Stimulated activated CD4-positive, alpha-beta T cell treated with anti-CD3 and anti-CD28 coated beads, Interleukin-15, amount 100 ng/mL, for 24 hours (primary cell): ENCODE results near the gene SLC3A2.
"Not testable (repeated sequence)": the region's sequence is repeated elsewhere in the genome, so short reads cannot be mapped to it uniquely, and the experiment has no call there.

ENCODE experiments used
- DNase-seq: peaks from one replicate; pipeline ENCODE4 v3.0.0-alpha.2; 2020

SLC3A2 gene

DNA sequence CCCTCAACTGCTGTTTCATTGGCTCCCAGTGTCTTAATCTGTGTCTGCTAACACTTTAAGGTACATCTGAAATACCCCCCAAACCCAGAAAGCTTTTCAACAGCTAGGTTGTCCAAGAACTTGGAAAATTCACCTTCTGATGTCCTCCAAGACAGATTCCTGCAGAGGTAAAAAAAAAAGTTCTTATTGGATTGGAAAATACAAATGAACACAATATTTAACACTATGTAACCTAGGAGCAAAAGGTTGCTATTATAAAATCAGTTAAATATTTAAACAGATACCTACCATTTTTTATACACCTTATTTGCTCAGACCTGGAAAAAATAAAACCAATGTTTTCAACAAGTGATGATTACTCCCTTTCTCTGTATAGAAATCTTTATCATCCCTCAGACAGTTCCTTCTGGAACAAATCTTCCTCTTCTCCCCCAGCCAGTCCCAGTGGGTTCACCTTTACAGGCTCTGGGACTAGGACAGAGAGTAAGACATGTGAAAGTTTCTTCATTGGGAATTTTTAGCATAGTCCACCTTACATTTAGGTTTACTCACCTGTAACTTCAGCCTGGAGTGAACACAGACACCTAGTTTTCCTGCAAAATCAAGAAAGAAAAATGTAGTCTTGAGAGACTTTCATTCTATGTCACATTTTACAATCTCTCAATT lies 28.0 kb upstream of the SLC3A2 start:
- DNase-seq = no peak

- peak; percentile 30 for DNase-seq
These were observed 27.3 kb upstream of the SLC3A2 start for GRCh38 chr11:62853279-62853965.

GRCh38 chr11:62854013-62854824 lies 26.5 kb upstream of the SLC3A2 start:
- peak; percentile 53 for DNase-seq

DNA sequence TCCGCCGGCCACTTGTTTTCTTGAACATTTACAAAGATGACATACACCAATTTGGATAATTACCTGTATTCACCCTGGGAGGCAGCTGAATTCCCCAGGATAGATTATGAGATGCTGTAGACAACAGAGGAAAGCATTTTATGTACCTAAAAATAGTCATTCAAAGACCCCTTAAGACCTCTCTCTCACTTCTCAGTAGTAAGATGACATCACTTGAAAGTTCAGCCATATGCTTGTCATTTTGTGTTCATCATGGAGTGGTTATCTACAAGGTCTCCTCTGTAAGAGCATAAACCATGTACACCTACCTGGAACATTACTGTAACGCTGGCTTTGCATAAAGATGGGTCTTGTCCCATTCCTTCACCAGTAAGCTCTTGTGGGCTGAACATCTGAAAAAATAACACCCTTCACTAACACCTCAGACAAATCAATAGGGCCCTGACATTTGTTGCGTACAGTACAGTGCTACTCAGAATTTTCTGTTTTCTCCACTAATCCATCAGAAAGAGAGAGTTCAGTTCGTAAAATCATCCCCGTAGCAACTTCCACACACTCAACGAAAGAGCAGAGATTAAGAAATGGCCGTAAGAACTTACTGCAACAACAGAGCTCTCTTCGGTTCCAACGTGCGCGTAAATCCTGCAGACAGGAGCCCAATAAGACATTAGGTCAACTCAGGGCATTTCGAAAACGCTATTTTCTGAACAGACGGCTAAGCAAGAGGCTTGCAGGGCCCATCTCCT lies 25.7 kb upstream of the SLC3A2 start:
- no peak for DNase-seq

DNA sequence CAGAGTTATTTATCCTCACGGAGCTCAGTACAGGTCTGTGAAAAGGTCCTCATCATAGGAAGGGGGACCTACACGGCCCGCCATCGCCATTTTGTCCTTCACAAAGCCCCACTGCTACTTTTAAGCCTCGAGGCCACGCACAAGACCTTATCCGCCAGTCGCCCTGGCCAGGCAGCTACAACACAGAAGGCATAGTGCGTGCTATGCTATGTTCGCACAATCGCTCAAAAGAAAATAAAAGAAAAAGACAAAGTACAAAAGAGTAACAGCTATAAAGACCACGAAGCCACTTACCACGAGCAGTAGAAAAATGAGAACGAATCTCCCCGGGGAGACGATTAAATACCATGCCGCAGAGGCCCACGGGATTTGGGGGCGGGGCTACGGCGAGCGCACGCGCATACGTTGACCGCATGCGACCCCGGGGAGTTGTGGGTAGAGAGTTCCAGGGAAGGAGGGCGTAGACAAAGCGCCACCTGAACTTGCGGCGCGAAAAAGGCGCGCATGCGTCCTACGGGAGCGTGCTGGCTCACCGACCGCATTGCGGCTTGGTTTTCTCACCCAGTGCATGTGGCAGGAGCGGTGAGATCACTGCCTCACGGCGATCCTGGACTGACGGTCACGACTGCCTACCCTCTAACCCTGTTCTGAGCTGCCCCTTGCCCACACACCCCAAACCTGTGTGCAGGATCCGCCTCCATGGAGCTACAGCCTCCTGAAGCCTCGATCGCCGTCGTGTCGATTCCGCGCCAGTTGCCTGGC lies 24.9 kb upstream of the SLC3A2 start:
- peak; percentile 98 for DNase-seq

DNA sequence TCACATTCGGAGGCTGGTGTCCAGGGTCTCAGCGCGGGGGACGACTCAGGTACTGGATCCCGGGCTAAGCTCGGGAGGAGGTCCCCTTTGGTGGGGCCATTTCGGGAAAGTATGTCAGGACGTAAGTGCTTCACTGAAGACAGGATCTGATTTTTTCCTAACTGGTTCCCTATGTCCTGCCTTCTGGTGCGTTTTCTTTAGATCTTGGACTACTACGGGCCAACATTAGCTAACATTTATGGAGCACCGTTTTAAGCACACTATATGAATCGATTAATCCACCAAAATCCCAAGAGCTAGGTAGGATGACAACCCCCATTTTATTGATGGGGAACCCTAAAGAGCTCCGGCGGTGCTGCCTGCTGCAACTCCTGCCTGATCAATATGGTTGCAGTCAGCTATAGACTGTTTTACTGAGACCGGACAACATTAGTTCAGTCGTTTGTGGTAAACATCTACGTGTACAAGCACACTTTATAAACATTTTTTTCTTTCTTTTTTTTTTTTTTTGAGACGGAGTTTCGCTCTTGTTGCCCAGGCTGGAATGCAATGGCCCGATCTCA lies 24.3 kb upstream of the SLC3A2 start:
- DNase-seq = peak; percentile 28

DNA sequence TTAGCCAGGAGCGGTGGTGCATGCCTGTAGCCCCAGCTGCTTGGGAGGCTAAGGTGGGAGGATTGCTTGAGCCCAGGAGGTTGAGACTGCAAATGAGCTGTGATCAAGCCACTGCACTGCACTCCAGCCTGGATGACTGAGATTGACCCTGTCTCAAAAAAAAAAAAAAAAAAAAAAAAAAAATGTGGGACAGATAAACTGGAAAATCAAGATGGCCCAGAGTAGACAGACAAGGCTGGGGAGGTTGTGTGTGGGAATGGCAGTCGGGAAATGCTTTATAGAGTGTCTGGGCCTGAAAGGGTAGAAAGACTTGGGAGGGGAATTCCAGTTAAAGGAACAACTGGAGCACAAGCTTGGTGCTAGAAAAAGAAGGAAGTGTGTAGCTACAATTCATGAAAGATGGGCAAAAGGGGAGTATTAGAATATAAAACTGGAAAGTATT lies 23.1 kb upstream of the SLC3A2 start:
- no peak for DNase-seq

- no peak for DNase-seq
These were observed 22.5 kb upstream of the SLC3A2 start for GRCh38 chr11:62858201-62858600.

- DNase-seq = not testable (repeated sequence)
These were observed 21.4 kb upstream of the SLC3A2 start for GRCh38 chr11:62859281-62859703.

DNA sequence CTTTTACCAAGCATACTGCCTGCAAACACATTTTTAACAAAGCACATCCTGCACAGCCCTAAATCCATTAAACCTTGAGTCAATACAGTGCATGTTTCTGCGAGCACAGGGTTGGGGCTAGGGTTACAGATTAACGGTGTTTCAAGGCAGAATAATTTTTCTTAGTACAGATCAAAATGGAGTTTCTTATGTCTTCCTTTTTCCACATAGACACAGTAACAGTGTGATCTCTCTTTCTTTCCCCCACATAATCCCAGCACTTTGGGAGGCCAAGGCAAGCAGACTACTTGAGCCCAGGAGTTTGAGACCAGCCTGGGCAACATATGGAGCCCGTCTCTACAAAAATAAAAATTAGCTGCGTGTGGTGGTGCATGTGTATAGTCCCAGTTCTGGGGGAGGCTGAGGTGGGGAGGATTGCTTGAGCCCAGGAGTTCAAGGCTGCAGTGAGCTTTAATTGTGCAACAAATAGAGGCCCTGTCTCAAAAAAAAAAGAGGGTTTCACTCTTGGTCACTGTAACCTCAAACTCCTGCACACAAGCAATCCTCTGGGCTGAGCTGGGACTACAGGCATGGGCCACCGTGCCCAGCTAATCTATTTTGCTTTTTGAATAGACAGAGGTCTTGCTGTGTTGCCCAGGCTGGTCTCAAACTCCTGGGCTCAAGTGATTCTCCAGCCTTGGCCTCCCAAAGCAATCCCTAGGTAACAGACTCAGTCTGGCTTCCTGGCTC lies 19.7 kb upstream of the SLC3A2 start:
- peak; percentile 16 for DNase-seq

DNA sequence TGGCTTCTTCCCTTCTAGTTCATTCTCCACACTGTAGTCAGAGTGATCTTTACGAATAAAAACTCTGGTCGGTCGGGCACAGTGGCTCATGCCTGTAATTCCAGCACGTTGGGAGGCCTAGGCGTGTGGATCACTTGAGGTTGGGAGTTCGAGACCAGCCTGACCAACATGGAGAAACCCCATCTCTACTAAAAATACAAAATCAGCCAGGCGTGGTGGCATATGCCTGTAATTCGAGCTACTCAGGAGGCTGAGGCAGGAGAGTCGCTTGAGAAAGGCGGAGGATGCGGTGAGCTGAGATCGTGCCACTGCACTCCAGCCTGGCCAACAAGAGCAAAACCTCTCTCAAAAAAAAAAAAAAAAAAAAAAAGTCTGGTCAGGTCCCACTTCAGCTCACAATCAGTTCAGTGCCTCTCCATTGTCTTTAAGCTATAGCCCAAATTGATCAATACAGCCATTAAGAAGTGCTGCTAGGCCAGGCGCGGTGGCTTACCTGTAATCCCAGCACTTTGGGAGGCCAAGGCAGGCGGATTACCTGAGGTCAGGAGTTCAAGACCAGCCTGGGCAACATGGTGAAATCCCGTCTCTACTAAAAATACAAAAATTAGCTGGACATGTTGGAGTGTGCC lies 19.0 kb upstream of the SLC3A2 start:
- DNase-seq = not testable (repeated sequence)

DNA sequence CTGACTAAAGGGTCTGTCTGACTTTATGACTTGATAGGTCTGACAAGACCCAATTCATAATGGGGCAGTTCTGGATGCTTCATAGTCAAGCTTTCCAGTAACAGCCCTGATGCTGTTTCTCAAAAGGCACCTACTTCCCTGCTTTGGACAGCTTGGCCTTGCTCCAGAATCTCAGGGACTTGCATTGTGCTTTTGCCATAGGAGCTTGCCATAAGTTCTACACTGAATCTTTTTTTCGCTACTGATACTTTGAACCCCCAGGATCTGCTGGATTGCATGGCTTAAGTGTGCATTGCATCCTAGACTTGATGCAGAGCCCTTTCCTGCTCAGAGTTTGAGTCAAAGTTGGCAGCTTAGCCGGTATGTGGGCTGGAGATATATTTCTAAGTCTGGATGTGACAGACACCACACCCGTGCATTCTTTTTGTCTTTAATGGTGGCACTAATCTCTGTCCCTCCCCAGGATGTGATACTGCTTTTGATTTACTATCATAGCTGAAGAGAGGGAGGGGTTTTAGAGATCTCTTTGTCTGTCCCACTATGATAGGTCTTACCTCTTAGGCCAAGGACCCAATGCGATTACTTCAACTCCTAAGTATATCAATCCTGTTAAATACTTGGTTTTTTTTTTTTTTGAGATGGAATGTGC lies 16.9 kb upstream of the SLC3A2 start:
- DNase-seq = no peak

DNA sequence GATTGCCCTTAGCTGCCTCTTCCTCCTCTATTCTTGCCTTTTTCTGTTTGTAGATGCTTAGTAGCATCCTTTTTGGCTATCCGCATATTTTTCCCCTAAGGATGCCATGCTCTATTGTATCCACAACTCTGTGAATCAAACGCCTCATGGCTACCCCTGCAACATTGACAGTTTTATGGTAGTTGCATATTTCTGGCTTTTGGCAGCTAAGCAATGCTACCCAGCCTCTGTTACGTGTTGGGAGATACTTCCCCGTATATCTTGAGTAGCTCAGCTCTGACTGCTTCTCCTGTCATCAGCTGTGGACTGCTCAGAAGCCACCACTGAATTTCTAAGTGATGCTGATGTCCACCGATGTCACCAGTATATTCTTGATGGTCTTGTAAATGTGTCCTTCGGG lies 15.1 kb upstream of the SLC3A2 start:
- DNase-seq = no peak

- no peak for DNase-seq
These were observed 5.8 kb upstream of the SLC3A2 start for GRCh38 chr11:62874851-62875250.

- DNase-seq = no peak
These were observed 4.8 kb upstream of the SLC3A2 start for GRCh38 chr11:62875698-62876478.

GRCh38 chr11:62876712-62877111 lies 4.0 kb upstream of the SLC3A2 start:
- DNase-seq = no peak

DNA sequence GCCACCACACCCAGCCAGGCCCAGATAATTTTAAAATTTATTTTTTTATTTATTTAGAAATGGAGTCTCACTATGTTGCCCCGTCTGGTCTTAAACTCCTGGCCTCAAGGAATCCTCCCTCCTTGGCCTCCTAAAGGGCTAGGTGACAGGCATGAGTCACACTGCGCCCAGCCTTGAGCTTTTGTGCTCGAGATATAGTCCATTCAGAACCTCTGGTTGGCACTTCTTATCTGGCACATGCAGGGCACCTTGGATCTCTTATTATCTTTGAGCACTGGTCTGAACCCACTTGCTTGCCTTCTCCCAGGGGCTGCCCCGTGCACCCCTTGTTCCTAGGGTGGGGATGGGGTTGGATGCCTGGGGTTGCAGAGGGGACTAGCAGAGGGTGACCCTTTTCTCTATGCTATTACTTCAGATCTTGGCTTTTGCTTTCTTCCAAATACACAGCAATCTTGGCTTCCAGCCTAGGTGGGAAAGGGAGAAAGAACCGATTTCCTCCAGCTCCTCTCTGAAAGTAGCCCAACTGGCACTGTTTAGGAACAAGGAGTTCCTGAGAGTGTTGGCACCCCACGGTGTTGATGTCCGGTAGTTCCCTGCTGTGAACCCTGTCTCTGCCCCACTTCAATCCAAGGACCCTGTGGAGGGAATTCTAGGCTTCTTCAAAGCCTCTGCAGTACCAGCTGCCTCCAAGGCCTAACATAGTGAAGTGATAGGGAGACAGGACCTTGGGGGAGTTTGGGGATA lies 1.3 kb upstream of the SLC3A2 start:
- no peak for DNase-seq

GRCh38 chr11:62880231-62880802 lies 379 bp upstream of the SLC3A2 start:
- peak; percentile 66 for DNase-seq
